CD4-positive, alpha-beta T cell treated with Interferon gamma for 1 hour (primary cell): ENCODE measurements around the gene WDR19.
"Not testable (repeated sequence)": the region's sequence is repeated elsewhere in the genome, so short reads cannot be mapped to it uniquely, and the experiment has no call there.

Source experiments
- DNase-seq: peaks from one replicate; pipeline ENCODE4 v3.0.0-alpha.2; 2020

Gene WDR19

DNA sequence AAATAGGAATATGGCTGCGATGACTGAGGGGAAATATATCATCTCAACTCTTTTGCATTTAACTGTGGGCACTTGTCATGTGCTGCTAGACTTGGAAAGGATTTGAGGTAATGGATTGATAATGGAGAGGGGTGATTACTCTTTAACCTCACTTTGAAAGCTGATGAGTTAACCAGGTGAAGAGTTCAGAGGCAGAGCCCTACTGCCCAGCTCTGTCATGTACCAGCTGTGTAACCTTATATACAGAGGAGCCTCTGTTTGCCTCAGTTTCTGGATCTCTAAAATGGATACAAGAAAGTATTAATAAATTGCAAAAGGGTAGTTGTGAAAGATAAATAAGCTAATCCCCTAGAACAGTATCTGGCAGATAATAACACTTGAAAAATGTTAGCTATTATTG lies 51.5 kb downstream of the WDR19 start:
- no peak for DNase-seq

DNA sequence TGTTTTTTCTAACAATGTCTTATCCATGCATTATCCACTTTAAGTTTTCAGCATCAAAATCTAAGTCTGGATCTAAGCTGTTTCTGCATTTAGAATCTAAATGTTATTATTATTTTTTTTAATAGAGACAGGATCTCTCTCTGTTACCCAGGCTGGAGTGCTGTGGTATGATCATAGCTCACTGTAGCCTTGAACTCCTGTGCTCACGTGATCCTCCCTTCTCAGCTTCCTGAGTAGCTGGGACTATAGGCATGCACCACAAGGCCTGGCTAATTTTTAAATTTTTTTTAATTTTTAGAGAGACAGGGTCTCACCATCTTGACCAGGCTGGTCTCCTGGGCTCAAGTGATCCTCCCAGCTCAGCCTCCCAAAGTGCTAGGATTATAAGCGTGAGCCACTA lies 52.7 kb downstream of the WDR19 start:
- DNase-seq: no peak

DNA sequence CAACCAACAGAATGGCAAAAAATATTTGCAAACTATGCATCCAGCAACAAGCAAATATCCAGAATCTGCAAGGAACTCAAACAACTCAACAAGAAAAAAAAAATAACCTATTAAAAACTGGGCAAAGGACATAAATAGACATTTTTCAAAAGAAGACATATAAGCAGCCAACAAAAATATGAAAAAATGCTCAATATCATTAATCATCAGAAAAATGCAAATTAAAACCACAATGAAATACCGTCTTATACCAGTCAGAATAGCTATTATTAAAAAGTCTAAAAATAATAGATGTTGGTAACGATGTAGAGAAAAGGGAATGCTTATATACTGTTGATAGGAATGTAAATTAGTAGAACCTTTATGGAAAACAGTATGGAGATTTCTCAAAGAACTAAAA lies 53.4 kb downstream of the WDR19 start:
- no peak for DNase-seq

DNA sequence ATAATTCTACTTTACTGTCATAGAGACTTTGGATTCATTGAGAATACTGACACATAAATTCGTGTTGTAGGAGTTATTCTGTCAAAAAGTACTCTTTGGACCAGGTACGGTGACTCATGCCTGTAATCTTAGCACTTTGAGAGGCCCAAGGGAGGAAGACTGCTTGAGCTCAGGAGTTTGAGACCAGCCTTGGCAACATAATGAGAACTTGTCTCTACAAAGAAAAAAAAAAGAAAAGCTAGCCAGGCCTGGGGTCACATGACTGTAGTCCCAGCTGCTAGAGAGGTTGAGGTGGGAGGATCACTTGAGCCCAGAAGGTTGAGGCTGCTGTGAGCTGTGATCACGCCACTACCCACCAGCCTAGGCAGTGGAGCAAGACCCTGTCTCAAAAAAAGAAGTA lies 54.9 kb downstream of the WDR19 start:
- DNase-seq: no peak

DNA sequence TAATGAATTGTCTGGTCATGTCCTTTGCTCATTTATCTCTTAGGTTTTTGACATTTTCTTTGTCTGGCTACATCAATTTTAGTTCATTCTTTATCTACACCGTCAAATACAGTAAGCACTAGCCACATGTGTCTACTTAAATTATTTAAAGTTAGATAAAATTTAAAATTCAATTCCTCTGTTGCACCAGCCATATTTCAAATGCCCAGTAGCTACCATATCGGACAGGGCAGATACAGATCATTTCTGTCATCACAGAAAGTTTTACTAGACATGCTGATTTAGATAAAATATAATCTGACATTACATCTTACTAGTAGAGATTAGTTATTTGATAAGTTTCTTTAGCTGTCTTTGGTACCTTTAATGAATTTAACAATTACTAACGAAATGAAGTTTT lies 61.1 kb downstream of the WDR19 start:
- no peak for DNase-seq

DNA sequence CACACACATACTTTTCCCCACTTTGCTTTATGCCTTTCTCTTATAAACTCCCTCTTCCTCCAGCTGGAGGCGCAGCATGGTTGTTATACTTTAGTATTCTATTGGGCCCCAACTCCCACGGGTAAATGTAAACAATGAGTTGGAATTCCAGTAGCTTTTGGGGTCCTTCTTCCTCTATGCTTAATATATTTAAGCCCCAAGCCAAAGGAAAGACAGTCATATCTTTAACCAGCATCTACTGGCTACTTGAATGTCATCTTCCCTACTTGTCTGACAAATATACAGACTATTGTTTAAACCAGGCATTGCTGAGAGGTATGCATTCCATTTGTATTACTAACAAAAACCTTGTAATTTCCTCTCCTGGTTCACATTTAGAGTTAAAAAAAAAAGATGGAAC lies 72.9 kb downstream of the WDR19 start:
- DNase-seq: no peak

DNA sequence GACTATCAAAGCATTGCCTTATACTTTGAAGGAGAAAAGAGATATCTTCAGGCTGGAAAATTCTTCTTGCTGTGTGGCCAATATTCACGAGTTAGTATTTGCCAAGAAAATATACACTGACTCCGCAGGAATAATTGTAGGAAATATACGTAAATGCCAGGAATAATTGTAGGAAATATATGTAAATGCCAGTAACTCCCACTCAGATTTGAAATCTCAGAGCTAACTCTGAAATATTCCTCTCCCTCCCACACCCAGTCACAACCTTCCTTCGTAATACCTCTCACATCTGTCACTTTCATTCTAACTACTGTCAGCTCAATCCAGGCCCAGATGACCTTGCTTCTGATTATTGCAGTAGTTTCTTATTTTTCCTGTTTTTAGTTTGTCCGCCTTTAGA lies 73.5 kb downstream of the WDR19 start:
- no peak for DNase-seq

DNA sequence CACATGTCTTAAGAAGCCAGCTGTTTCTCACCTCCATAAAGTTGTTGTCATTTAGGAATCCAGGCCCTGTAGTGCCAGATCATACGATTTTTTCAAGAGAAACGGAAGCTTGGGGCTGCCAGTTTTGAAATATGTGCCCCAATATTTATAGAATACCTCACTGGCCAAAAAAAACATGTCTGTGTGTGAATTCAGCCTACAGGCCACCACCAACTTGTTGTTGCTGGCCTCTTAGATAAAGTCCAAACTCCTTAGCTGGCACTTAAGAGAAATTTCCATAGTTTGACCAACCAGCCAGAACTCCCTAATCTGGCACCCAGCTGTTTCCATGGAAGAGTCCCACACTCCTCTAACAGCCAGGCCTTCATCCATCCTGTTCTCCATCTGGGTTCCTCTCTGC lies 74.1 kb downstream of the WDR19 start:
- DNase-seq: no peak

DNA sequence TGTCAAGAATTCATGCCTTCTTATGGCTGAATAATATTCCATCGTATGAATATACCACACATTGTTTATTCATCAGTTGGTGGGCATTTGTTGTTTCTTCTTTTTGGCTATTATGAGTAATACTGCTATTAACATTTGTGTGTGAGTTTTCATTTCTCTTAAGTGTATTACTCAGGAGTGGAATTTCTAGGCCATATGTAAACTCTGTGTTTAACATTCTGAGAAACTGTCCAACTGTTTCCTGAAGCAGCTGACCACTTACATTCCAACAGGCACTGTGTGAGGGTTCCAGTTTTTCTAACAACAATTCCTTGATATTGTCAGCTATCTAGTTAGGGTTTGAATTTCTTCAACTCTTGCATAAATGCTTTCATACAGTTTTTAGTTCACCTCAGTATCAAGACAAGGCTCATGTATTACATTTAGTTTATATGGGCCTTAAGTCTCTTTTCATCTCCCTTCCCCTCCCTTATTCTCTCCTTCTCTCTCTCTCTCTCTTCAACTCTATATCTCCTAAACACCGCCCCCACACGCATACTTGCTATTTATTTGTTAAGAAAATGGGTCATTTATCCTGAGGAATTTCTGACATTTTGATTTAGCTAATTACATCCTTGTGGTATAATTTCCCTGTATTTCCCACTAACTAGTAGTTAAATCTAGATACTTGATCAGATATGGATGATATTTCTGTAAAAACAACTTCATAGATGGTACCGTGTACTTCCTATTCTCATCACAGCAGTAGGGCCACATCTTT lies 77.4 kb downstream of the WDR19 start:
- no peak for DNase-seq

DNA sequence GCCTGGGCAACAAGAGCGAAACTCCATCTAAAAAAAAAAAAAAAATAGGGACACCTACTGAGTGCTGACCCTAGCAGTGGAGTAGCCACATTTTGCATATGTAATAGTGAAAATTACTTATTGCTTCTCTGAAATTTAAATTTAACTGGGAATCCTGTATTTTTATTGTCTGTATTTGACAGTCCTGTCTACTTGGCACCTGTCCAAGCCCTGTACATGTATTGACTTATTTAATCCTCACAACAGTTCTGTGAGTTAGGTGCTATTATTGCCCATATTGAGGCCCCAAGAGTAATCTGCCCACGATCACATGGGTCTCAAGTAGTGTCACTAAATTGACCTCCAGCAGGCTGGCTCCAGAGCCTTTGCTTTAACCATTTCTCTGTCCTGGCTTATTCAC lies 81.6 kb downstream of the WDR19 start:
- no peak for DNase-seq

DNA sequence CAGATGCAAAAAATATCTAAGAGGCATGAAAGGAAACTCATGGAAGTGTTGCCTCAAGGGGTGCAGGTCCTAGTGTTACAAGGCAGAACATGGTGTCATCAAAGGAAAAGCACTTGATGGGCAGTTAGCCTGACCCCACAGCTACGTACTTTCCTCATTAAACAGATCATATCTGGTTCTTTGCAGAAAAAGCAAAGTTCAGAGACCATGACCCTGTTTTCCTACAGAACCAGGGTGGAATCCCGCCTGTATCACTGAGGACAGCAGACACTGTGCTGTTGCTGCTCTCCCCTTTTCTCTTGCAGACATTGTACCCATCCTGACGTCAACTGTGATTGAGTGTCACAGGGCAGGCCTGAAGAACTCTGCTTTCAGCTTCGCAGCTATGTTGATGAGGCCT lies 92.2 kb downstream of the WDR19 start:
- DNase-seq: no peak

DNA sequence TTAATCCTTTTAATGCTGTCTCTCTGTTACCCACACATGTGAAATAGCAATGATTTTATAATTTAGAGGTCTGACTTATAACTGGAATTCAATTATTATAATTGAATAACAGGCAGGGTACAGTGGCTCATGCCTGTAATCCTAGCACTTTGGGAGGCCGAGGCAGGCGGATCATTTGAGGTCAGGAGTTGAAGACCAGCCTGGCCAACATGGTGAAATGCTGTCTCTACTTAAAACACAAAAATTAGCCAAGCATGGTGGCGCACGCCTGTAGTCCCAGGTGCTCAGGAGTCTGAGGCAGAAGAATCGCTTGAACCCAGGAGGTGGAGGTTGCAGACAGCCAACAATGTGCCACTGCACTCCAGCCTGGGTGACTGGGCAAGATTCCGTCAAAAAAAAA lies 95.3 kb downstream of the WDR19 start:
- DNase-seq: not testable (repeated sequence)

DNA sequence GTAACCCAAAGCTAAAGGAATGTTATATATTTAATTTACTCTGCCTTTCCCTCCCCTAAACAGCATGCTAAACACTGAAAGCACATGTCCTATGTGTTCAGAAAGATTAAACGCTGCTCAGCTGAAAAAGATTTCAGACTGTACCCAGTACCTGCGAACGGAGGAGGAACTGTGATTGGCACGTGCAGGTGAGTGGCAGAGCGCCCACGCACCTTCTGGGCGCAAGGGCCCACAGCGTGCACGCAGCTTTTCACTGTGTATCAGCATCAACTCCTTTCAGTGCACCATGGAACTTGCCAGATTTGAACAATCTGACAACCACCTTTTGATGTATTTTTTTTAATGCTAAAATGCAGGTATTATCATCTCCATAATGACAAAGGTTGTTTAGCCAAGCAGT lies 96.1 kb downstream of the WDR19 start:
- no peak for DNase-seq

DNA sequence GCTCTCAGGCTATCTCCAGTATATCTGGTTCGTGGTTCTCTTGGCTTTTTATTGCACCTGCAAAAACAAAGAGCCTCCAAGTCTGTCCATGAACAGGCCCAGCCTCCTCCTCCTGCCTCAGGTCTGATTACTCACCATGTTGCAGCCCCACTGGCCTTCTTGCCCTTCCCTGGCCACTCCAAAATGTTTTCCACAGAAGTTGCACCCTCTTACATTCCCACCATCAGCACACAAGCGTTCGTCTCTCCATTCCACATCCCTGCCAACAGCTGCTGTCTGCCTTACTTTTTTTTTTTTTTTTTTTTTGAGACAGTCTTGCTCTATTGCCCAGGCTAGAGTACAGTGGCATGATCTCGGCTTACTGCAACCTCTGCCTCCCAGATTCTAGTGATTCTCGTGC lies 97.1 kb downstream of the WDR19 start:
- DNase-seq: no peak

DNA sequence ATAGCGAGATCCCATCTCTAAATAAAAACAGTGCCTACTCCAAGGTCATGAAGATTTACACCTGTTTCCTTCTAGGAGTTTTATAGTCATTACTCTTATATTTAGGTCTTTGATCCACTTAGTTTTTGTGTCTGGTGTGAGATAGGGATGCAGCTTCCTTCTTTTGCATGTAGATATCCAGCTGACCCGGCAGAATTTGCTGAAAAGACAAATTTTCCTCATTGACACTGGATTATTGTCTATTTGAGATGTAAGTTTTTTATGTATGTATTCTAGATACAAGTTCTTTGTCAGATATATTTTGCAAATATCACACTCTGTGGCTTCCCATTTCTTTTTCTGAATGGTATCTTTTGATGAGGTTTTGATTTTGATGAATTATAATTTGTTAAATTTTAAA lies 98.4 kb downstream of the WDR19 start:
- DNase-seq: no peak

DNA sequence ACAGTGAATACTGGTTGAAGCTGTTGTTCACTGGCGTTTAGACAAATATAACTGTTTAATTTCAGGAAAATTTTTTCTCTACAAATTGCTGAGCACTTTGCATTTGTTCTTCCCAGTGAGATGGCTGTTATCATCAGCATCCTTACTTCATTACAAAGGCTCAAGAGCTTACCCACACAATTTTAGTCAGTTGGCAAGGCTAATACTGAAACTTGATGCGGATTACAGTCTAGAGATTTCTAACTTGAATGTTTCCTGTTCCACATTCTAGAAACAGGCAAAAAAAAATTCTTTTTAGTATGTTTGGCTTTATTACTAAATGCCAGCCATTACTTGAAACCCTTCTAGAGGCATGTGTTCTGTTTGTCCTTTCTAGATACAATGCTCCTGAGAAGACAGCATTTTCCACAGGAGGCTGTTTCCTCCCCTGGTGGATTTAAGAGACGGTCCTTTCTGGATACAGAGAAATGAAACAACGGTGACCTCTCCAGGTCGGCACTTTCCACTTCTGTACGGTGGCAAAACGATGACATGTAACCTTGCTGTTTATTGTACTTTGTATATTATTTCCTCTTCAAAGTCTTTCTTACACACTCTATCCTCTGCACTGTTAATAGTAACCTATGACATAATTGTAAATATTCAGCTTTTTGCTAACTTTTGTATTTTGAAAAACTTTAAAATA lies 102.9 kb downstream of the WDR19 start:
- no peak for DNase-seq

DNA sequence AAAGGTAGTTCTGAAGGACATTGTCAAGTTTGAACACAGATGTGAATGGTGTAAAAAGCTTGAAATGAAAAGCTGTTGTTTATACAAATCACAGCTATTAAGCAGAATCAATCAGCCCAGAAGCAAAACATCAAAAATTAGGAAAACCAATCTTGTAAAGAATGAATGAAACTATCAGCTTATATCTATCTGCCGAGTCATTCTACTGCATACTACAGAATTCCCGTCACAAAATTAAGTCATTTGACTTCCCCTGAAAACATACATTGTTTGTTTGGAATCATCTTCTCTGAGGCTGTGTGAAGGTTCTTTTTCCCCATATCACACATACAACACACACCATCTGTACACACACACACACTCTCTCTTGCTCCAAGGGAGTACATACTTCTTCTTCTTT lies 103.5 kb downstream of the WDR19 start:
- DNase-seq: no peak

DNA sequence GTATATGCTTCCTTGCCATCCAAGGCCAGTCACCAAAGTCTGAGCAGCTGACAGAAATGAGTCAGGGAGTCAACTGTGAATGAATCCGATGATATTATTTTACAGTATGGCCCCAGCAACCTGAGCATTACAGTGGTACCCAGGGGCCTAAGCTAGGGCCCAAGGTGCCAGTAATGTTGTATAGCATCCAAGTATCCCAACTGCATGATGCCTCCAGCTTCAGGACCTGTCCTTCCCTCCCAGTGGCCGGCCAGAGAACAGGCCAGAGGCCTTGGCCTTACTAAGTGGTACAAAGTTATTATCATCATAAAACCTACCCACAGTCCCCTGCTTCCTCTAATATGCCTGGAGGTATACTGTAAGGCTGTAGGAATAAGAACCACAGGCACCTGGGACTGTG lies 103.9 kb downstream of the WDR19 start:
- DNase-seq: no peak

DNA sequence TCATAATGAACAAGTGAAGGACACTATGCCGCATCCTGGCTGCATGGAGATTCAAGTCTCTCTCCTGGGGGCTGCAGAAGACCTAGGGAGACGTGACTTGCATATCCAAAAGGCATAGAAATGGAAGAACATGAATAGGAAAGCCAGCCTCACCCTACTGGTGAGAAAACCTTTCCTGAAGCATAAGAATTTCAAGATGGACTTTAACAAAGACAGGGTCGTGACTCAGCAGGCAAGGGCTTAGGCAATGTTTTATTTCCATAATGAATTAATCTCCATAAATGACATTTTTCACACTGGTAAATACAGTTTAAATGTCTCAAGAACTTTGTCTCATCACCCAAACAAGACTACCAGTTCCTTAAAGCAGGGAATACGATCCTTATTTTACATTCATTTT lies 104.9 kb downstream of the WDR19 start:
- no peak for DNase-seq

DNA sequence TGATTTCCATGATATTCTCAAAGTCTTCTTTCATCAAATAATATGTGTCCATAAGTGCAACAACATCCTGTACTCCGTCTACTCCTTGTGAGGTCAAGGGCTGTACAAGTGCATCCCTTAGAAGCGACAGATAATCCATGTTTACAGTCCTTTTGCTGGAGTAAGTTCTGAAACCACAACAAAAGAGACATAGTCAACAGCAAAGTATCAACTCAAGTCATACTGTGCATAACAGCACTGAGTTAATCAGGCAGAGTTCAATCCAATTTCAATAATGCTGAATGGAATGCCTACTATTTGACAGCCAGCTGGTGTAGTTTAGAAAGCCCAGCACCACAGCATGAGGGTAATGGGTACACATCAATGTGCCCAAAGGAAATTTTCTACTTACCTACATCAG lies 109.4 kb downstream of the WDR19 start:
- DNase-seq: no peak

DNA sequence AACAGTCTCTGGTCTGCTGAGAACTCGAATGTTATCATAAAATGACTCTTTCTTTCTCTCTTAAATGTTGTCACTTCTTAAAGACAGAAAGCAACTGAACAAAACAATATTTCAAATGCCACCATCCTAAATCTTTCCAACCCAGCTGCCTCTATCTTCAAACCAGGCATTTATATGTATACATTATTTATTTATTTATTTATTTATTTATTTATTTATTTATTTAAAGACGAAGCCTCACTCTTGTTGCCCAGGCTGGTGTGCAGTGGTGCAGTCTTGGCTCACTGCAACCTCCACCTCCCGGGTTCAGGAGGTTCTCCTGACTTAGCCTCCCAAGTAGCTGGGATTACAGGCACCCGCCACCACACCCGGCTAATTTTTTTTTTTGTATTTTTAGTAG lies 110.1 kb downstream of the WDR19 start:
- DNase-seq: not testable (repeated sequence)

DNA sequence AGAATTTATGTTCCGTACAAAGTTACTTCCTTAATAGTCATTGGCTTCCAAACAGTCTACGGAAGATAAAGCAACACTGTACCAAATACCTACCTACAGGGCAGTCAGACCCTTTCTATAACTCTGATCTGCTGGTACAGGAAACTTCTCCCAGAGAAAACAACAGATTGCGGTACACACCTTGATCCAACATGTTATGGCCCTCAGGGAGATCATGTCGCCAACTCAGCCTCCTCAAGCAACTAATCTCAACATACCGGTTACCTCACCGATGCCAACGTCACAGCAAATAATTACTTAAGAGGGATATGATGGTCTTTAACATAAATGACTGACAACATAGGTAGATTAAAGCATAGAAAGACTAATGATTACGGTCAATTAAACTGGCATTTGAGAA lies 113.5 kb downstream of the WDR19 start:
- no peak for DNase-seq

DNA sequence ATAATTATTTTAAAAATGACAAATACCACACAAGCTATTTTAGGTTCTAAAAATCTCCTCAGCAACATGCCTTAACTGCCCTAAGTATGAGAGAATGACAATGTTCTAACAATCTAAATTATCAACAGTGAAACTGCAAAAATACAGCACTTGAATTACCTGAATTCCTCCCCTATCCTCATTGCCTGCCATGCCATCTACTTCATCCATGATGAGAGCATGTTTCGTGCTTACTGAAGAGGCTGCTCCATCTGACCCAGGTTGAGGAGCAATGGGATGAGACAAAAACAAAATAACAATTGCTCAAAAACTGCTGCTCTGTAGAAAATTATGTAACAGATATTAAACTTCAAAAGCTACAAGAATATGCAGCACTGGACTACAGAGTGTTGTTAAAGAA lies 120.6 kb downstream of the WDR19 start:
- no peak for DNase-seq

DNA sequence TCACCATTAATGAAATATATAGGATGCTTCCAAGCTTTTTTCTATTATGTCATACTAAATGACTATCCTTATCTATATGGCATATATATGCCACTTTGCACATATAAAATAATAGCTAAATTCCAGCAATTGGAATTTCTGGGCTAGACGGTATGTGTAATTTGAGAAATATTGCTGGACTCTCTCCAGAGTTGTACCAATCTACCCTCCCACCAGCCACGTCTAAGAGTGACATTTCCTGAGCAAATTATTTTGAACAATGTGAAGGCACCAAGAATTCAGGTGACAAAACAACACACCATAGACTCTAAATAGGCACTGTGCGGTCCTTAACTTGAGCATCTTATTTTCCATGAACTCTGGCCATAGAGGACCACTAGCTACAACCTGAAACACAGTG lies 121.5 kb downstream of the WDR19 start:
- DNase-seq: no peak

DNA sequence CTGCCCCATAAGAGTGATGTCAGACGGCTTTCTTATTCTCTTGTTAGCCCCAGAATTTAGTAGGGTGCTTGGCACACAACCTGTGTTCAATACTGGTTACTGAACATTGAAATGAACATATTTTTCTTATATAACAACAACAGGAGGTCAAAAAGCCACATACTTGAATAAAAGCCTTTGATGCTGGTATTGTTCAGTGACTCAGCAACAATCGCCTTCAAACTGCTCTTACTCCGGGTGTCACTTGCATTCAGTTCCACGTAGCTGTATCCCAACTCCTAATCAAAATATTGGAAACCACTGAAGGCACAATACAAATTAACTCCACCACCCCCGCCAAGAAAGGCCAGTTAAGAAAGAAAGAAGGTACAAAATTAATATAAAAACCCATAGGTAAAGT lies 122.3 kb downstream of the WDR19 start:
- no peak for DNase-seq
